Activated naive CD8-positive, alpha-beta T cell treated with anti-CD3 and anti-CD28 coated beads, Interleukin-2, amount 50 U/mL, for 24 hours (primary cell): ENCODE results near the gene STOML1.
"Not testable (repeated sequence)": the region's sequence is repeated elsewhere in the genome, so short reads cannot be mapped to it uniquely, and the experiment has no call there.

Experiments
- ATAC-seq: fragments of 150-1000 bp; cut with Tn5 transposase; one replicate; pipeline ENCODE4 v1.10.0; 2021
- DNase-seq: peaks from one replicate; pipeline ENCODE4 v3.0.0; 2021
- H3K27ac Mint-ChIP-seq: one replicate; pipeline ENCODE4 v1.8.0; 2021; ENCODE audit warnings: mild to moderate bottlenecking, mixed read lengths
- H3K27me3 Mint-ChIP-seq: one replicate; pipeline ENCODE4 v1.8.0; 2021; ENCODE audit warnings: mixed read lengths
- H3K36me3 Mint-ChIP-seq: one replicate; pipeline ENCODE4 v1.8.0; 2021; ENCODE audit warnings: low read depth, mixed read lengths
- H3K4me1 Mint-ChIP-seq: one replicate; pipeline ENCODE4 v1.8.0; 2021; ENCODE audit warnings: mixed read lengths
- H3K4me3 Mint-ChIP-seq: one replicate; pipeline ENCODE4 v1.8.0; 2021; ENCODE audit warnings: mild to moderate bottlenecking, moderate library complexity, mixed read lengths
- H3K9me3 Mint-ChIP-seq: one replicate; pipeline ENCODE4 v1.8.0; 2021; ENCODE audit warnings: mixed read lengths

The STOML1 gene

GRCh38 chr15:73944161-73945129, 47.6 kb downstream of the STOML1 start:
- Mint-ChIP-seq H3K4me3 (no peak overlapping the region), H3K4me1 (peaks cover 12% of the 10 kb centered on the region), H3K27me3 (no peaks in the 10 kb centered on the region), H3K9me3 (no peaks in the 10 kb centered on the region), H3K27ac (no peak overlapping the region), H3K36me3 (no peaks in the 10 kb centered on the region)
- DNase-seq (no peak), ATAC-seq (no peak)

DNA sequence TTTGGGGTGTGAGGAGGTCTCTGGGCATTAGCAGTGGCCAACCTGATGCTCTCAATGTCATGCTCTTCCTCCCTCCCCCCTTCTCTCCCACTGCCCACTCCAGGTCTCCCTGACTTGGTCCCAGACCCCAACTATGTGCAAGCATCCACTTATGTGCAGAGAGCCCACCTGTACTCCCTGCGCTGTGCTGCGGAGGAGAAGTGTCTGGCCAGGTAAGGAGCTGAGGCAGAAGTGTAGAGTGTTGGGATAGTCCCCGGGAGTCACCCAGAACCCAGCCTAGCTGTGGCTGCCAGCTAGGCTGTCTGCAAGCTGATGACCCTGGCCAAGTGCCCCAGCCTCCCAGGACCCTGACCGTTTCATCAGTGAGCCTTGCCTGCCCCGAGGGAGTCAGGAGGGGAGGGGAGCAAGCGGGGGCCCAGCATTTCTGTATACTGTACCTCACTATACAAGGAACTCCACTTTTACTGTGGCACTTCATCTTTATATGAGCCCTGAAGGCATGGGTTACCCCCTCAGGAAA, 49.3 kb downstream of the STOML1 start:
- no peak overlapping the region for H3K27ac Mint-ChIP-seq
- no peaks in the 10 kb centered on the region for H3K27me3 Mint-ChIP-seq
- no peaks in the 10 kb centered on the region for H3K36me3 Mint-ChIP-seq
- H3K9me3 Mint-ChIP-seq, result no peaks in the 10 kb centered on the region
- H3K4me1 Mint-ChIP-seq, result peaks cover 12% of the 10 kb centered on the region
- ATAC-seq (no peak), DNase-seq (no peak)
- no peak overlapping the region for H3K4me3 Mint-ChIP-seq

DNA sequence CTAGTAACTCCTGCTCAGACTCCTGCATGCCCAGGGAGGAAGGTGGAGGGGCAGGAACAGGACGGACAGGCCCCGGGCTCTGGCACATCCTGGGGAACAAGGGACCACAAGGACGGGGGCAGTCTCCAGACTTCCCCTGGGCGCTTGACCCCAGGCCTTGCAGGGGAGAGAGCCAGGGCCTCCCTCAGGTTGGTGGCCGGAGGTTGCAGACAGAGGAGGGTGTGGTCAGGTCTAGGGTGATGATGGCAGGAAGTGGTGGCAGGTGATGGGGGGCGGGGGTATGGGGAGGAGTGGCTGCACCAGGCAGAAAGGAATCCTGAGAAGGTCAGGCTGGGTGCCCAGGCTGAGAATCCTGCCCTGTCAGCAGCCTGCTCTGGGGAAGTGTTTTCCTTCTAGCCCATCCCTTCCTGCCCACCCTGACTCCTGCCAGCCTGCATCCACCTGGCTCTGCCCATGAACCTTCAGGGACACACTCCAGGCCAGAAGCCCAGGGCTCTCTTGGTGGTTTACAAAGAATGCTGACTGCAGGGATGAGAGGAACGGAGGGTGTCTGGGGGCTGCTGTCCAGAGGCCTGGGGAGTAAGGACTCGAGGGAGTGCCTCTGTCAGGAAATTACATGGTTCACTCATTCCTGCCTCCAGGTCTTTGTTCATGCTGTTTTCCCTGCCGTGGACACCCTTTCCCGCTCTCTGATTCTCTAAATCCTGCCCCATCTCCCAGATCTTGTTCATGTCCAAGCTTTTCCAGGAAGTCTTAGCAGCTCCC, 50.0 kb downstream of the STOML1 start:
- Mint-ChIP-seq H3K9me3 (no peaks in the 10 kb centered on the region), H3K4me1 (peaks cover 12% of the 10 kb centered on the region), H3K27me3 (no peaks in the 10 kb centered on the region), H3K36me3 (no peaks in the 10 kb centered on the region), H3K4me3 (no peak overlapping the region), H3K27ac (no peak overlapping the region)
- no peak for ATAC-seq
- DNase-seq, result no peak

DNA sequence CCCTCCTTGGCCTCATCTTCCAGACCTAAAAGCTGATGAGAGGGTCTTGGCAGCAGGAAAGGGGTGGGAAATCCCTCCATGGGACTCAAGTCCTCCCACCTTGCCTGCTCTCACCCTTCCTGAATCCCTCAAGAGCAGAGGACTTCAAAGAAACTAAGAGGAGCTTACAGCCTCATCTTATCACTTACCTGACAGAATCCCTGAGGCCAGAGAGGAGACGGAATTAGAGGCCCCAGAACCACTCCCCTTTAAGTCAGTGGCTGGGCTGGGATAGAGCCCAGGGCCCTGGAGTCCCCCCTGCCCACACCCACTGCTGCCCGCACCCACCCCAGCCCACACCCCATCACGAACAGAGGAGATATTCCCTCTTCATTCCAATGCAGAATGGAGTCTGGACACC, 50.6 kb downstream of the STOML1 start:
- no peak overlapping the region for H3K27ac Mint-ChIP-seq

GRCh38 chr15:73941044-73941443, 51.1 kb downstream of the STOML1 start:
- H3K27ac Mint-ChIP-seq, result no peak overlapping the region
- peaks cover 12% of the 10 kb centered on the region for H3K4me1 Mint-ChIP-seq
- DNase-seq, result no peak
- H3K27me3 Mint-ChIP-seq, result no peaks in the 10 kb centered on the region
- no peaks in the 10 kb centered on the region for H3K9me3 Mint-ChIP-seq
- ATAC-seq, result no peak
- H3K36me3 Mint-ChIP-seq, result no peaks in the 10 kb centered on the region
- no peak overlapping the region for H3K4me3 Mint-ChIP-seq

More for the DNA sequence above, 50.6 kb downstream of the STOML1 start:
- no peaks in the 10 kb centered on the region for H3K36me3 Mint-ChIP-seq
- H3K9me3 Mint-ChIP-seq, result no peaks in the 10 kb centered on the region
- no peak for DNase-seq
- no peak overlapping the region for H3K4me3 Mint-ChIP-seq
- H3K27me3 Mint-ChIP-seq, result no peaks in the 10 kb centered on the region
- no peak for ATAC-seq
- H3K4me1 Mint-ChIP-seq, result peaks cover 12% of the 10 kb centered on the region

DNA sequence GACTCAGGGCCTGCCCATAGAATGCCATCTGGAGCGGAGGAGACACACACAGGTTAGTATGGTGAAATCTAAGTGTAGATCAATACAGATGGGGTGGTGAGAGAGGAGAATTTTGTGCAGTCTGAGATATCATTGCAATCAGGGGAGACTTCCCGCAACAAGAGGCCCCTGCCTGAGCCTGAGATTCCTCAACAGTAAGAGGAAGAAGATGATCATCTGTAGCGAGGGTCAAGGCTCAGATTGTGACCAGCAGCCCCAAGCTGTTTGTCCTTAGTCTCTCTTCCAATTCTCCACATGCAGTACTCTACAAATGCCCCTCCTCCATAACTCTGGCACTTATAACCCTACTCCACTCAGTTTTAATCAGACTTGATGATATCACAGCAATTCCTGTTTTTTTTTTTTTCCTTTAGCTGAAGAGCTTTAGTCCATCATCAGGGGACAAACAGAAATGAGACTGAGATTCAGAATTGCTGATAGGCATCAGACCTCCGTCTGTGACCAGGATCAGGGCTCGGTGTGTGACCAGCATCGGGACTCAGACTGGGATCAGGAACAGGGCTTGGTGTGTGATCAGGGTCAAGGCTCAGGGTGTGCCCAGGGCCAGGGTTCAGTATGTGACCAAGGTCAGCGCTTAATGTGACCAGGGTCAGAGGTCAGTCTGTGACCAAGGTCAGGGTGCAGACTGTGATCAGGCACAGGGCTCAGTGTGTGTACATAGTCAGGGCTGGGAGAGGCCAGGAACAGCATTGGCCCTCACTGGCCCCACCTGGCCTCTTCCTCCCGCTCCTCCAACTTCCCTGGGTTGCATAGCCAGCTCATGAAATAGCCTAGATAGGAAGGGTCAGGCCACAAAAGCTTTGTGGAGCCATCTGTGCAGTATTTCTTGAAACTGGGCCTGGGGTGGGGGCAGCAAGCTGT, 51.8 kb downstream of the STOML1 start:
- Mint-ChIP-seq H3K4me3 (no peak overlapping the region), H3K9me3 (no peaks in the 10 kb centered on the region), H3K36me3 (no peaks in the 10 kb centered on the region), H3K27me3 (no peaks in the 10 kb centered on the region), H3K27ac (no peak overlapping the region), H3K4me1 (peaks cover 12% of the 10 kb centered on the region)
- ATAC-seq, result no peak
- no peak for DNase-seq

- peaks cover 12% of the 10 kb centered on the region for H3K4me1 Mint-ChIP-seq
- ATAC-seq (no peak), DNase-seq (no peak)
- H3K36me3 Mint-ChIP-seq, result no peaks in the 10 kb centered on the region
- no peaks in the 10 kb centered on the region for H3K27me3 Mint-ChIP-seq
- no peaks in the 10 kb centered on the region for H3K9me3 Mint-ChIP-seq
- H3K27ac Mint-ChIP-seq, result no peak overlapping the region
- H3K4me3 Mint-ChIP-seq, result no peak overlapping the region
Measured at GRCh38 chr15:73939138-73939537, 53.0 kb downstream of the STOML1 start.

- ATAC-seq, DNase-seq: not testable (repeated sequence)
- H3K4me1 Mint-ChIP-seq, result peaks cover 12% of the 10 kb centered on the region
Measured at GRCh38 chr15:73938516-73938915, 53.6 kb downstream of the STOML1 start.

DNA sequence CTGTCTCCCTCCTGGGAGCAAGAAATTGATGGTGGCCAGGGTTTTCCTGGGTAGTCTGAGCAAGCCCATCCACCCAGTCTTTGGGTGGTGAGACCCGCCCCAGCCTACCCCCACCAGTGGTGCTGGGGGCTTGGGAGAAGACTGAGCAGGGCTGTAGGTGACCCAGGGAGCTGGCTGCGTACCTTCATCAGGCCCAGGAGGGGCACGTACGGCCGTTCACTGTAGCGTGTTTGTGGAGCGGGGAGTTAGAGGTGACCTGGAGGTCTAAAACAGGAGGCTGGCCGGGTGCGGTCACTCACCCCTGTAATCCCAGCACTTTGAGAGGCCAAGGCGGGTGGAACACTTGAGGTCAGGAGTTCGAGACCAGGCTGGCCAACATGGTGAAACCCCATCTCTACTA, 54.4 kb downstream of the STOML1 start:
- no peaks in the 10 kb centered on the region for H3K36me3 Mint-ChIP-seq
- no peak overlapping the region for H3K27ac Mint-ChIP-seq
- ATAC-seq, result no peak
- peaks cover 12% of the 10 kb centered on the region for H3K4me1 Mint-ChIP-seq
- DNase-seq, result no peak
- no peak overlapping the region for H3K4me3 Mint-ChIP-seq
- no peaks in the 10 kb centered on the region for H3K27me3 Mint-ChIP-seq
- no peaks in the 10 kb centered on the region for H3K9me3 Mint-ChIP-seq

More at GRCh38 chr15:73938516-73938915, 53.6 kb downstream of the STOML1 start:
- H3K9me3 Mint-ChIP-seq, H3K4me3 Mint-ChIP-seq, H3K27ac Mint-ChIP-seq, H3K27me3 Mint-ChIP-seq, H3K36me3 Mint-ChIP-seq: not testable (repeated sequence)

DNA sequence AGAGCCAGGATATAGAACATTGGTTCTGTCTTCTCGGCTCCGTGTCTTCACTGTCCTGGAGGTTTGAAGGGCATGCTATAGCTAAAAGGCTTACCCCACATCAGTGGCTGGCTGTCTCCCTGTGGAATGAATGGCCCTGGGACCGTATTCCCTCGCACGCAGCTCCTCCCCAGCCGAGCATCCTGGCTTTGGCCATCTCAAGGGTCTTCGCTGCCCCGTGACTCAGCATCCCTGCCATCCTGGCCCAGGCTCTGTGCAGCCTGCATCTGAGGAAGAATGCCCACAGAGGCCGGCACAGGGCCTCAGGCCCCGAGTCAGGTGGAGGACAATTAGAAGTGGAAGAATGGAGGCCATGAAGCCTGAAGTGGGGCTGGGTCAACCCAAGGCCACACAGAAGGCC, 54.8 kb downstream of the STOML1 start:
- DNase-seq (no peak), ATAC-seq (no peak)
- Mint-ChIP-seq H3K27ac (no peak overlapping the region), H3K9me3 (no peaks in the 10 kb centered on the region), H3K4me1 (peaks cover 8% of the 10 kb centered on the region), H3K36me3 (no peaks in the 10 kb centered on the region), H3K4me3 (no peak overlapping the region), H3K27me3 (no peaks in the 10 kb centered on the region)

GRCh38 chr15:73936588-73937290, 55.4 kb downstream of the STOML1 start:
- no peaks in the 10 kb centered on the region for H3K36me3 Mint-ChIP-seq
- no peak for DNase-seq
- H3K9me3 Mint-ChIP-seq, result no peaks in the 10 kb centered on the region
- no peaks in the 10 kb centered on the region for H3K27me3 Mint-ChIP-seq
- H3K27ac Mint-ChIP-seq, result no peak overlapping the region
- peaks cover 4% of the 10 kb centered on the region for H3K4me1 Mint-ChIP-seq
- ATAC-seq, result no peak
- H3K4me3 Mint-ChIP-seq, result no peak overlapping the region

GRCh38 chr15:73936181-73936580, 55.9 kb downstream of the STOML1 start:
- Mint-ChIP-seq H3K27me3 (no peaks in the 10 kb centered on the region), H3K9me3 (no peaks in the 10 kb centered on the region), H3K36me3 (no peaks in the 10 kb centered on the region), H3K4me3 (no peak overlapping the region), H3K27ac (no peak overlapping the region), H3K4me1 (no peaks in the 10 kb centered on the region)
- ATAC-seq (no peak), DNase-seq (no peak)

- H3K9me3 Mint-ChIP-seq, result no peaks in the 10 kb centered on the region
- H3K4me3 Mint-ChIP-seq, result no peak overlapping the region
- ATAC-seq (no peak), DNase-seq (no peak)
- H3K4me1 Mint-ChIP-seq, result no peaks in the 10 kb centered on the region
- no peaks in the 10 kb centered on the region for H3K27me3 Mint-ChIP-seq
- H3K36me3 Mint-ChIP-seq, result no peaks in the 10 kb centered on the region
- no peak overlapping the region for H3K27ac Mint-ChIP-seq
Measured at GRCh38 chr15:73935547-73935946, 56.5 kb downstream of the STOML1 start.
